HG03378 (cell line): ENCODE results near the gene TMEM62.
"Not testable (repeated sequence)": the region's sequence is repeated elsewhere in the genome, so short reads cannot be mapped to it uniquely, and the experiment has no call there.

Experiments used
- ATAC-seq: cut with Tn5 transposase; IDR thresholded peaks from one replicate; pipeline ENCODE4 v1.9.1; 2021; ENCODE audit warnings: mild to moderate bottlenecking, moderate library complexity; ENCODE audit not compliant: unreplicated experiment

TMEM62 gene

GRCh38 chr15:43207024-43207423, 73.6 kb downstream of the TMEM62 start:
- ATAC-seq = no peak

- ATAC-seq = no peak
Observed at GRCh38 chr15:43208052-43209002, 74.9 kb downstream of the TMEM62 start.

- no peak for ATAC-seq
Observed at GRCh38 chr15:43209059-43209824, 75.9 kb downstream of the TMEM62 start.

DNA sequence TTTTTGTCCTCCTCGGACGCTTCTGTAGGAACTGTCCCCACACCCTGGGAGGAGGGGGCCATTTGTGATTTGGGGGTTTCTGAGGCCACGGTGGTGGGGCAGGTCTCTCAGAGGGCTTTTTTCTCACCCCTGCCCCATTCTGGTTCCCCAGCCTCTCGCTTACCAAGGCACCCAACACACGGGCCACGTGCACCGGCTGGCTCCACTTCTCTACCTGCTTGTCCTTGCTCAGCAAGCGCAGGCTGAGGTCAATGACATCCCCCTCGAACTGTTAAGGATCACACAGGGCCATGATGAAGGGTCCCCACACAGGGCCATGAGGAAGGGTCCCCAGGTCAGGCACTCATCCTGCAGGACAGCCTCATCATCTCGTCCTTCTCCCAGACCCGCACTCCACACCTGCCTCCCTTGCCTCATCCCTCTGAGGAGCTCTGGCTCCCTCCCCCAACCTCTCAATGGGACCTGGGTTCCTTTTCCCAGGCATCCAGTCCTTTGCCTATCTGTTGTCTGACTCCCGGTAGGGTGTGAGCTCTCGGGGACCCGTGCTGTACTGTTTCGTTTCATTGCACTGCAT, 76.9 kb downstream of the TMEM62 start:
- no peak for ATAC-seq

GRCh38 chr15:43210807-43211206, 77.4 kb downstream of the TMEM62 start:
- ATAC-seq = no peak

DNA sequence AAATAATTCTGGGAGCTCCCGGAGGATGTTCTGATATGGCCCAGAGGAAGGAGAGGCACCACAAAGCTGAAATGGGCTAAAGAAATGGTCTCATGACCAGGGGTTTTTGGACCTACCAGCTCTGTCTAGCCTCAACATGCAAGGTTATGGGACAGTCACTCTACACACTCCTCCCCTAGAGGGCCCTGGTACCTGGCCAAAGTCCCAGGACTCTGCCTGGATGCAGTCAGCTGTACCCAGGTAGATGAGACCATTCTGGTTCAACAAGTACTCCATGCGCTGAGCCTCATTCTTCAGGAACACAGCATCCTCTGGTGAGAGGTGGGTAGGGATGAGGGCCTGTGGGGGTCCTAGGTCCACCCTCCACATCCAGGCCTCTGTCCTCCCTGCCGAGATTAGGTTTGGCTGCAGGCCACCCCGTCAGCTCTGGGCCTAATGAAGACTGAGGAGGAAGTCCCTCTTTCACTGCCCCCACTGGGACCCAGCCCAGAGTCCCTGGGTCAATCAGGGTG, 77.9 kb downstream of the TMEM62 start:
- ATAC-seq = no peak

- no peak for ATAC-seq
Observed at GRCh38 chr15:43212299-43212698, 78.9 kb downstream of the TMEM62 start.

- no peak for ATAC-seq
Observed at GRCh38 chr15:43212951-43213350, 79.6 kb downstream of the TMEM62 start.

DNA sequence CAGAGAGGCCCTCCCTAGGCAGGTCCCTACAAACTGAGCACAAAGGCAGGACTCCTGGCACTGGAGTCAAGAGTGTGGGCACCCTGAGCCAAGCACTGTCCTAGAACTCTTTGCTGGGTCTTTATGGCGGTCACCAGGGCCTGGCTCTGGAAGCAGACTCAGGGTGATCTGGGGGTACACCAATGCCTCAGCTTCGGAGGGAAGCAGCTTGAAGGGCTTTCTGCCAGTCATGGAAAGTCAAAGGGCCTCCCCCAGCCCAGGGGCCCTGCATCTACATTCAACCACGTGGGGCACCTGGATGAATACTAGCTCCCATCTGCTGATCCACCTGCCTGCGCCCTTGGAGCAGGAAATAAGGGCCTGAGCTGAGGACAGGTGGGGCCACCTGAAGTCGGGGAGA, 80.1 kb downstream of the TMEM62 start:
- ATAC-seq = no peak

GRCh38 chr15:43214169-43214568, 80.8 kb downstream of the TMEM62 start:
- no peak for ATAC-seq

DNA sequence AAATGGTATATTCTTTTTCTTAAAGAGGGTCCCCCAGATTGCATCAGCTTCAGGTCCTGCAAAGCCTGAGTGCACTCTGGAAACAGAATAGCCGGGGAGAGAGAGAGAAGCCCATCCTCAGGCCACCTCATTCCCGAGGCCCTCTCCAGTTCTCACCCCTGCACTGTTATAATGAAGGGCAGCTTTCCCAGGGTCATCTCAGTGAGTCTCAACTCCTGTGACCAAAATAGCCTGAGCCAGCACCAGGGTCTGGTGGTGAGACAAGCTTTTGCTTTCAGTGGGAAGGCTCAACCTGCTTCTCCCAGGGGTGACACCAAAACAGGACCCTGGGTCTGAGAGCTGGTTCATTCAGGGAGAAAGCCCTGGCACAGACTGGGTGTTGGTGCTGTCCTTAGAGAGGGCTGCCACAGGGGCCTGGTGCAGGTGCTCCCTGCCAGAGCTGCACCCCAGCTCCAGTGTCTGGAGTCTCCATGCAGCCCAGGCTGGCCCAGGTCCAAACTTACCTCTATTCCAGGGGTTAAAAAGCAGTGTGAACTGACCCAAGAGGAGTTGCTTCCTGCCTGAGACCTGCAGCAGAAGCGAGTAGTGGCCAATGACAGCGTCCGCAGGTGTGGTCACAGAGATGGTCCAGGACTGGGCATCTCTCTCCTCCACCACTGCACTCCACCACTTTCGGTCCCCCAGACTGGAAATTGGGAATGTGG, 81.4 kb downstream of the TMEM62 start:
- no peak for ATAC-seq

DNA sequence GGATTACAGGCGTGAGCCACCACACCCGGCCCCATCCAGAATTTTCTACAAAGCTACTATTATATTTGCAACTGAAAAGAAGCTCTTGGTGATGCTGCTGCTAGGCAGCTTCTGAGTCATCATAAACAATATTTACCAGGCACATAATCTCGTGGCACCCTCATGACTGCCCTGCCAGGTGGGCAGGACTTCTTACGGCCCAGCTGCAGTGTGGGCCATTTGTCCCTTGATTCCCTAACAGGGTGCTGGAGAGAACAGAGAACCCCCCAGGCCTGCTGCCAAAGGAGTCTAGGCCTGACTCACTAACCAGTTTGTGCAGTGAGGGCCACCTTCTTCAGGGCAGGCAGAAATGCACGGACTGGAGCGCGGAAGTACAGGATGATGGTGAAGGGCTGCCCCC, 82.6 kb downstream of the TMEM62 start:
- no peak for ATAC-seq

GRCh38 chr15:43218908-43219706, 85.7 kb downstream of the TMEM62 start:
- no peak for ATAC-seq

DNA sequence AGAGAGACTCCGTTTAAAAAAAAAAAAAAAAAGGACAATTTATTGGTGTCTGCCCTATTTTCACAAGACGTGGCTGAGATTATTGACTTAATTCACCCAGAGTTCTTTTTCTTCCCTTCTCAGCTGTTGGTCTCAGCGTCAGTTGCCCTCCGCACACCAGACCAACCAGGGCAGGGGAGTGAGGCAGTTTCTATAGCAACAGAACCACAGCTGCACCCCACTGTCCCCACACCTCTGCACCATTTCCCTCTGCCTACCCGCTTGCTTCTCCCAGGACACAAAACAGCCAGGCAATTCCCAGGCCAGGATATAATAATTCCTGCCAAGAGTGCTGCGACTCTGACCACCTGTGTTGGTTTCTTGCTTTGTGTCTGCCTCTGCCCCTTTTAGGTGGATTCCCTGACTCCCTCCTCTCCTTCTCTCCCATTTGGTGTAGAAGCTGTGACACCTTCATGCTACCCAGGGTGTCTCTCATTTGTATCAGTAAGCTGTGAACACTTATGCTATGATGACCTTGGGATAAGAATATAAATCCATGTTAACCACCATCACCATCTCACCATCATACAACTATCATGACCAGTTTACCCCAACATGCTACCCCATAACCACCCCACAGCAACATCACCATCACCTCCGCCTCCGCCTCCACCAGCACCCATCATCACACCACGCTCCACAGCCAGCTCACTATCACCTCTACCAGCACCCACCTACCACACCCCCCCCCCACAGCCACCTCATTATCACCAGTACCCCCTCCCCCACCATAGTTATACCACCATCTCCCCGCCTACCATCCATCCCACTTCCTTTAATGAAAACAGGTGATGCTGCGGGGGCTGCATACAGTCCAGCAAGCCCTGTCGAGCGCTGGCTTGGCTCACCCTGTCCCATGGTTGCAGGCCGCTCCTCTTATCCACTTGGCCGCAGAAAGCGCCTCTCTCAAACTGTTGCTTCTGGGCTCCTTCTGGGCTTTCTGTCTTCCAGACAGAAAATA, 86.8 kb downstream of the TMEM62 start:
- no peak for ATAC-seq

- no peak for ATAC-seq
Observed at GRCh38 chr15:43220991-43221403, 87.6 kb downstream of the TMEM62 start, which contains the start of gene EPB42. TSS of gene EPB42 (minus strand) at chr15:43221018. CDS start at chr15:43220825, 193 bp downstream.

- no peak for ATAC-seq
Observed at GRCh38 chr15:43221422-43221821, 88.0 kb downstream of the TMEM62 start.

- ATAC-seq = no peak
Observed at GRCh38 chr15:43225201-43225949, 92.0 kb downstream of the TMEM62 start.

DNA sequence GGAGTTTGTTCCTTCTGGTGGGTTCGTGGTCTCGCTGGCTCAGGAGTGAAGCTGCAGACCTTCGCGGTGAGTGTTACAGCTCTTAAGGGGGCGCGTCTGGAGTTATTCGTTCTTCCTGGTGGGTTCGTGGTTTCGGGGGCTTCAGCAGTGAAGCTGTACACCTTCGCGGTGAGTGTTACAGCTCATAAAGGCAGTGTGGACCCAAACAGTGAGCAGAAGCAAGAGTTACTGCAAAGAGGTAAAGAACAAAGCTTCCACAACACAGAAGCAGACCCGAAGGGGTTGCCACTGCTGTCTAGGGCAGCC, 92.5 kb downstream of the TMEM62 start:
- ATAC-seq = not testable (repeated sequence)
